HPDE6-E6E7 (cell line): ENCODE measurements around the gene KRT9.
A peak's percentile ranks its signal among the peaks of the same experiment; 100 is the strongest.

Experiments
- DNase-seq: peaks from one replicate; pipeline ENCODE4 v3.0.0; 2011; ENCODE audit warnings: missing footprints; ENCODE audit errors: extremely low spot score

The KRT9 gene

GRCh38 chr17:41578971-41579370, 7.1 kb upstream of the KRT9 start:
- no peak for DNase-seq

GRCh38 chr17:41578538-41578937, 6.7 kb upstream of the KRT9 start:
- no peak for DNase-seq

GRCh38 chr17:41576740-41577139, 4.9 kb upstream of the KRT9 start:
- peak; percentile 39 for DNase-seq

- DNase-seq: no peak
Observed at GRCh38 chr17:41575336-41575735, 3.5 kb upstream of the KRT9 start.

- DNase-seq: no peak
Observed at GRCh38 chr17:41567317-41567716, 4.5 kb downstream of the KRT9 start.

GRCh38 chr17:41565338-41565737, 6.5 kb downstream of the KRT9 start:
- no peak for DNase-seq

- no peak for DNase-seq
Observed at GRCh38 chr17:41563607-41564170, 8.2 kb downstream of the KRT9 start.

- DNase-seq: no peak
Observed at GRCh38 chr17:41561554-41561953, 10.3 kb downstream of the KRT9 start.

- DNase-seq: no peak
Observed at GRCh38 chr17:41559548-41559947, 12.3 kb downstream of the KRT9 start.

- DNase-seq: no peak
Observed at GRCh38 chr17:41556931-41557330, 14.9 kb downstream of the KRT9 start.

GRCh38 chr17:41556306-41556705, 15.6 kb downstream of the KRT9 start:
- DNase-seq: no peak

GRCh38 chr17:41555105-41555887, 16.6 kb downstream of the KRT9 start:
- DNase-seq: no peak

GRCh38 chr17:41553987-41554680, 17.7 kb downstream of the KRT9 start:
- DNase-seq: no peak

- no peak for DNase-seq
Observed at GRCh38 chr17:41553176-41553575, 18.7 kb downstream of the KRT9 start.

GRCh38 chr17:41552455-41552854, 19.4 kb downstream of the KRT9 start:
- no peak for DNase-seq

GRCh38 chr17:41551365-41551764, 20.5 kb downstream of the KRT9 start:
- DNase-seq: no peak

GRCh38 chr17:41549596-41550039, 22.2 kb downstream of the KRT9 start:
- no peak for DNase-seq

- peak; percentile 84 for DNase-seq
Observed at GRCh38 chr17:41548844-41549595, 22.8 kb downstream of the KRT9 start.

GRCh38 chr17:41547921-41548843, 23.7 kb downstream of the KRT9 start:
- peak; percentile 96 for DNase-seq

GRCh38 chr17:41547378-41547841, 24.4 kb downstream of the KRT9 start:
- DNase-seq: no peak

- DNase-seq: no peak
Observed at GRCh38 chr17:41546819-41547218, 25.0 kb downstream of the KRT9 start.
